GM19467 (cell line): Measurements from ENCODE around the gene ENHO.
"Not testable (repeated sequence)": the region's sequence is repeated elsewhere in the genome, so short reads cannot be mapped to it uniquely, and the experiment has no call there.

Experiments
- ATAC-seq: cut with Tn5 transposase; IDR thresholded peaks from one replicate; pipeline ENCODE4 v1.9.1; 2021; ENCODE audit warnings: mild to moderate bottlenecking, moderate library complexity; ENCODE audit not compliant: unreplicated experiment

The ENHO gene

DNA sequence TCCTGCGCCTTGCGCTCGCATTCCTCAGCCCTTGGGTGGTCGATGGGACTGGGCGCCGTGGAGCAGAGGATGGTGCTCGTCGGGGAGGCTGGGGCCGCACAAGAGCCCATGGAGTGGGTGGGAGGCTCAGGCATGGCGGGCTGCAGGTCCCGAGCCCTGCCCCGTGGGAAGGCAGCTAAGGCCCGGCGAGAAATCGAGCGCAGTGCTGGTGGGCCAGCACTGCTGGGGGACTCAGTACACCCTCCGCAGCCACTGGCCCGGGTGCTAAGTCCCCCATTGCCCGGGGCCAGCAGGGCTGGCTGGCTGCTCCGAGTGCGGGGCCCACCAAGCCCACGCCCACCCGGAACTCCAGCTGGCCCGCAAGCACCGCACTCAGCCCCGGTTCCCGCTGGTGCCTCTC lies 40.0 kb downstream of the ENHO start:
- ATAC-seq = not testable (repeated sequence)

DNA sequence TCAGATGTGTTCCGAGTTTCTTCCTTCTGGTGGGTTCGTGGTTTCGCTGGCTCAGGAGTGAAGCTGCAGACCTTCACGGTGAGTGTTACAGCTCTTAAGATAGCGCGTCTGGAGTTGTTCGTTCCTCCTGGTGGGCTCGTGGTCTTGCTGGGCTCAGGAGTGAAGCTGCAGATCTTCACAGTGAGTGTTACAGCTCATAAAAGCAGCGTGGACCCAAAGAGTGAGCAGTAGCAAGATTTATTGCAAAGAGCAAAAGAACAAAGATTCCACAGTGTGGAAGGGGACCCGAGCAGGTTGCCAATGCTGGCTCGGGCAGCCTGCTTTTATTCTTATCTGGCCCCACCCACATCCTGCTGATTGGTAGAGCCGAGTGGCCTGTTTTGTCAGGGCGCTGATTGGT lies 41.2 kb downstream of the ENHO start:
- ATAC-seq = not testable (repeated sequence)

DNA sequence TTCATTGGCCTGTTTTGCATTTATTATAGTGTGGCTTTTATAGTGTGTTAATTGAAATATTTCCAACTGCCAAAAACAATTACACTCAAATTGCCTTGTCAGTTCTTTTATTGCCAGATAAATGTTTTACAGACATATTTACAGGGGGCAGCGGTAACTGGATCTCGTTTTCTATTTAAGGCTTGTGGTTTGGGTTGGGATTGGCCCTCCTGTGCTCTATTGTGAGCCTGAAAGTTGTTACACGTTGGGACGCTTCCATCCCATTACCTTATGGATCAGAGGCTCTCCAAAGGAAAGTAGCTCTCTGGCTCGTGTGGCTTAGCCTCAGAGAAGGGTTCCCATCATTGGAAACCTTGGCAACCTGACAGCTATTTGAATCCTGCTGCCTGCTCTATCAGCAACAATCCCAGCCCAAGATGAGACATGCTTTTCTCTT lies 43.3 kb downstream of the ENHO start:
- ATAC-seq = no peak

DNA sequence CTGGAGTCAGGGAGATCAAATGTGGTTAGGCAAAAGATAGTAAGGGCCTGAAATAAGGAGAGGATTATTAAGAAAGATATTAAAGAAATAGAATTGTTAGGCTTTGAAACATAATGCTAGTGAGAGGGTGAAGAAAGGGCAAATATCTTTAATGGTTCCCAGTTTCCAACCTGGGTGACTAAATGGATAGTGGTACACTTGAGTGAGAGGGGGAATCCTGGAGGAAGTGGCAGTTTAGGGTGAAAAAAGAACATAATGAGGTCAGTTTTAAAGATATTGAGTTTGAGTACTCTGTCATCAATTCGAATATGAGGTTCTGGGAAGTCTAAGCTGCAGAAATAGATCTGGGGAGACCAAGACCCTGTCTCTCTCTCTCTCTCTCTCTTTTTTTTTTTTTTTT lies 45.2 kb downstream of the ENHO start:
- no peak for ATAC-seq

DNA sequence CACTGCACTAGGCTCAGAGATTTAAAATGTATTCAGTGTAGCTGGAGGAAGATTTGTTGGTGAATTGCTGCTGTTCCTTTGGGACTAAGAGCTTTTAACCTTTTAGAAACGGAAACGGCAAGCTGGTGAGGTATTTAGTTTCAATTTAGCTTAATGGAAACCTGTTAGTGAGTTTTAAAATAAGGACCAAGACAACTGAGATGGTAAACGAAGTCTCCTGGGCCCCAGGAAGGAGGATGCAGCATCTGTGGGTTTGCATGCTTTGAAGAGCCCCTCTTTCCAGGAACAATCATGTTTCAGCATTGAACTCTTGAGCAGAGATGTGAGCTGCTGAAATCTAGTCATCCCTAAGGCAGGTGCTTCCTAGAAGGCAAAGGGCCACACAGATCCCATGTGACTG lies 47.7 kb downstream of the ENHO start:
- ATAC-seq = no peak
